Endothelial cell of umbilical vein (primary cell): ENCODE measurements around the gene MECR. TPM values are rescaled to one million over a fixed set of nuclear protein-coding genes. Genes with fewer than 3 reads are reported as not detected.

Experiments used
- BruUV-seq: library from RNA; stranded (reverse); fragments of 400-500 nt; replicated peaks from 2 replicates; lab custom pipeline; 2021; lab: Mats Ljungman, UMichigan
- CTCF ChIA-PET: fragments of 300-600, 350-600 bp; sonication (Branson Sonifier 250); formaldehyde crosslinking; loops from one replicate; lab custom pipeline; 2021; ENCODE audit warnings: antibody characterized with exemption, inconsistent platforms; lab: Charles Lee
- POLR2A ChIA-PET: fragments of 300-600, 350-600 bp; sonication (Branson Sonifier 250); formaldehyde crosslinking; loops from one replicate; lab custom pipeline; 2021; ENCODE audit warnings: antibody characterized with exemption, inconsistent platforms; lab: Charles Lee
- DNase-seq: peaks from one replicate; pipeline ENCODE4 v3.0.0-alpha.2; 2011; ENCODE audit warnings: low read depth, low spot score
- FAIRE-seq: peaks from 2 replicates; lab custom pipeline; 2011; peaks lifted over from hg19 to GRCh38; lab: Jason Lieb, UNC
- H2AFZ ChIP-seq: 2 replicates; pipeline ENCODE4 v1.6.0; 2012; ENCODE audit warnings: low read depth, low read length, control low read depth, inconsistent platforms
- H3K27ac ChIP-seq: 2 replicates; pipeline ENCODE4 v1.5.1; 2011; ENCODE audit warnings: low read depth, mild to moderate bottlenecking, control low read depth, low read length, moderate library complexity; ENCODE audit not compliant: insufficient read depth
- H3K27me3 ChIP-seq, 2 experiments: 2 replicates each; pipeline versions ENCODE4 v1.6.0 to v1.6.1; 2011; ENCODE audit warnings: low read length in 2 of 2, mixed read lengths in 1 of 2; ENCODE audit not compliant: control insufficient read depth in 2 of 2, insufficient read depth in 2 of 2
- H3K36me3 ChIP-seq, 2 experiments: 2 replicates in 1 of 2; 3 replicates in 1 of 2; pipeline ENCODE4 v1.5.1; 2011; ENCODE audit warnings: low read length in 2 of 2, mild to moderate bottlenecking in 1 of 2, moderate library complexity in 1 of 2; ENCODE audit not compliant: control insufficient read depth in 2 of 2, insufficient read depth in 2 of 2; ENCODE audit errors: extremely low read depth in 1 of 2
- H3K4me1 ChIP-seq: 3 replicates; pipeline ENCODE4 v1.5.1; 2011; ENCODE audit warnings: mild to moderate bottlenecking, low read length; ENCODE audit not compliant: control insufficient read depth, insufficient read depth; ENCODE audit errors: extremely low read depth
- H3K4me2 ChIP-seq: 2 replicates; pipeline ENCODE4 v1.6.1; 2011; ENCODE audit warnings: low read length, control low read depth, mixed read lengths; ENCODE audit not compliant: insufficient read depth
- H3K4me3 ChIP-seq, 3 experiments: fragments of 200-600 bp in 1 of 3; sonication (generic), shearing (Covaris generic) in 1 of 3; replicated peaks in 1 of 3; 2 replicates each; pipeline ENCODE4 v1.5.1; 2011 to 2016; ENCODE audit warnings: control low read depth in 3 of 3, low read length in 3 of 3, mild to moderate bottlenecking in 2 of 3, inconsistent platforms in 1 of 3, low read depth in 1 of 3, moderate library complexity in 1 of 3; ENCODE audit not compliant: insufficient read depth in 1 of 3
- H3K79me2 ChIP-seq: 2 replicates; pipeline ENCODE4 v1.6.0; 2012; ENCODE audit warnings: low read length, inconsistent platforms; ENCODE audit not compliant: control insufficient read depth, insufficient read depth
- H3K9ac ChIP-seq: replicated peaks from 2 replicates; pipeline ENCODE3; 2011; ENCODE audit warnings: low read length, control low read depth; ENCODE audit not compliant: insufficient read depth; ENCODE audit errors: extremely low read depth
- H3K9me1 ChIP-seq: replicated peaks from 3 replicates; pipeline ENCODE4 v1.6.0; 2011; ENCODE audit warnings: mild to moderate bottlenecking, low read length; ENCODE audit not compliant: control insufficient read depth, insufficient read depth; ENCODE audit errors: extremely low read depth
- H3K9me3 ChIP-seq: replicated peaks from 2 replicates; pipeline ENCODE4 v1.5.1; 2012; ENCODE audit warnings: low read length, inconsistent platforms; ENCODE audit not compliant: control insufficient read depth, insufficient read depth
- H4K20me1 ChIP-seq: replicated peaks from 2 replicates; pipeline ENCODE3; 2011; ENCODE audit warnings: mild to moderate bottlenecking, low read length; ENCODE audit not compliant: control insufficient read depth, insufficient read depth; ENCODE audit errors: extremely low read depth
- CTCF ChIP-seq, 2 donors: IDR thresholded peaks; 1 replicate in 1 of 2; 2 replicates in 1 of 2; pipeline ENCODE4 v1.5.1; 2011; ENCODE audit warnings: low read length in 2 of 2, mild to moderate bottlenecking in 2 of 2, moderate library complexity in 2 of 2, control low read depth in 1 of 2, inconsistent platforms in 1 of 2, low read depth in 1 of 2; ENCODE audit not compliant: insufficient read depth in 1 of 2; ENCODE audit errors: extremely low read depth in 1 of 2
- EZH2 ChIP-seq: IDR thresholded peaks from 2 replicates; pipeline ENCODE4 v1.6.1; 2012; ENCODE audit warnings: borderline replicate concordance, low read depth, mild to moderate bottlenecking, moderate library complexity, low read length, inconsistent platforms; ENCODE audit not compliant: severe bottlenecking
- FOS ChIP-seq: IDR thresholded peaks from 2 replicates; pipeline ENCODE4 v1.6.1; 2011; ENCODE audit warnings: mild to moderate bottlenecking, low read length, moderate library complexity, borderline replicate concordance; ENCODE audit not compliant: insufficient read depth
- MAX ChIP-seq: IDR thresholded peaks from 2 replicates; pipeline ENCODE4 v1.6.1; 2011; ENCODE audit not compliant: insufficient read depth, insufficient read length
- MYC ChIP-seq: IDR thresholded peaks from one replicate; pipeline ENCODE4 v1.6.1; 2011; ENCODE audit warnings: mild to moderate bottlenecking, low read depth, low read length
- POLR2A ChIP-seq: IDR thresholded peaks from 2 replicates; pipeline ENCODE4 v1.6.1; 2012; ENCODE audit warnings: low read depth, mild to moderate bottlenecking, control low read depth, low read length
- POLR2AphosphoS5 ChIP-seq: IDR thresholded peaks from 2 replicates; pipeline ENCODE4 v1.6.1; 2012; ENCODE audit warnings: low read depth, mild to moderate bottlenecking, control low read depth, low read length, moderate library complexity; ENCODE audit not compliant: insufficient read depth
- dilution Hi-C: fragments of 300-500 bp; cut with MboI; formaldehyde crosslinking; loops from one replicate; pipeline ENCODE4 v1.15.0; 2019; ENCODE audit warnings: low sequenced_read_pairs; ENCODE audit not compliant: extremely low pct_ligation_motif_present
- intact Hi-C: fragments of 100-400 bp; cut with micrococcal nuclease; formaldehyde crosslinking; loops from one replicate; pipeline ENCODE4 v1.10.0; 2022
- polyA plus RNA-seq, 4 experiments: library from polyadenylated mRNA; depleted of rRNA in 3 of 4; stranded (reverse) in 3 of 4; unstranded in 1 of 4; fragments of >200 nt; gene quantifications; 2 replicates each; pipeline versions ENCODE4 v1.2.1 to v1.2.3, GENCODE V29; 2011 to 2012; ENCODE audit warnings: missing spikeins in 1 of 4
- total RNA-seq: library from RNA; stranded (reverse); gene quantifications from 2 replicates; pipeline ENCODE4 v1.2.3, GENCODE V29; 2021

The MECR gene
- total and polyA plus RNA-seq, 2 donors (not counting 3 experiments of a cell fraction or from before 2014, with no cell fraction given), result 24.6 to 30.1 TPM

GRCh38 chr1:29148656-29149491 lies 81.9 kb downstream of the MECR start:
- no peak overlapping the region for H3K4me3 ChIP-seq
- H3K9ac ChIP-seq, result no peak overlapping the region
- H3K9me1 ChIP-seq, result no peaks in the 10 kb centered on the region
- no peaks in the 10 kb centered on the region for H3K9me3 ChIP-seq
- dilution Hi-C loops (no loop called here), intact Hi-C loops (no loop called here)
- FAIRE-seq, result no peak
- TF ChIP-seq POLR2A, result no peak
- TF ChIP-seq POLR2AphosphoS5, result no peak
- TF ChIP-seq EZH2, result no peak
- no peak for TF ChIP-seq MAX
- no peaks in the 10 kb centered on the region for H3K4me1 ChIP-seq
- CTCF ChIA-PET, result interaction anchor here (0.7 to 1.2 kb wide), 2 partner anchors 14 to 25 kb away, joined by 3 to 5 read pairs; partner anchors contain the start of gene TMEM200B
- H3K27ac ChIP-seq, result no peak overlapping the region
- POLR2A ChIA-PET, result no interaction called here
- no peak overlapping the region for H2AFZ ChIP-seq
- H3K36me3 ChIP-seq, result peaks cover 26 to 31% of the 10 kb centered on the region in 2 experiments
- H3K27me3 ChIP-seq, result no peaks in the 10 kb centered on the region
- no peak overlapping the region for H3K4me2 ChIP-seq
- no peaks in the 10 kb centered on the region for H3K79me2 ChIP-seq
- no peak for DNase-seq
- H4K20me1 ChIP-seq, result no peaks in the 10 kb centered on the region
- BruUV-seq, result no TSS peak

GRCh38 chr1:29145739-29146437 lies 84.8 kb downstream of the MECR start:
- DNase-seq, result no peak
- TF ChIP-seq MYC, result no peak
- TF ChIP-seq CTCF (IDR thresholded peaks at IDR 0.05; ENCODE audit: extremely low read depth in 1 of 2, insufficient read depth in 1 of 2, low read depth in 1 of 2, low read length in 2 of 2), result no peak
- TF ChIP-seq FOS, result no peak
- TF ChIP-seq EZH2, result no peak
- TF ChIP-seq POLR2A, result no peak
- H3K27ac ChIP-seq, result no peak overlapping the region
- no peaks in the 10 kb centered on the region for H3K27me3 ChIP-seq
- no peak overlapping the region for H2AFZ ChIP-seq
- no TSS peak for BruUV-seq
- no peak overlapping the region for H3K4me2 ChIP-seq
- intact Hi-C loops (no loop called here), dilution Hi-C loops (no loop called here)
- CTCF ChIA-PET, result interaction anchor here (1.0 kb wide), 1 partner anchor 24 kb away, joined by 3 read pairs; no protein-coding TSS in a partner anchor
- H3K36me3 ChIP-seq, result peaks cover 13 to 28% of the 10 kb centered on the region in 2 experiments
- no peaks in the 10 kb centered on the region for H3K79me2 ChIP-seq
- H3K9me3 ChIP-seq, result no peaks in the 10 kb centered on the region
- H3K9me1 ChIP-seq, result no peaks in the 10 kb centered on the region
- no peaks in the 10 kb centered on the region for H3K4me1 ChIP-seq
- no peaks in the 10 kb centered on the region for H4K20me1 ChIP-seq
- FAIRE-seq, result no peak
- H3K9ac ChIP-seq, result no peak overlapping the region
- no peak overlapping the region for H3K4me3 ChIP-seq
- POLR2A ChIA-PET, result no interaction called here
